Gastroesophageal sphincter (tissue), 3 donors: ENCODE data around the gene TMEM14B.

Experiments used
- CTCF ChIP-seq, 4 experiments: fragments of 200-600 bp in 2 of 4; fragments of 450-650 bp in 2 of 4; sonication (generic) in 1 of 4; IDR thresholded peaks; one replicate each; pipeline ENCODE4 v1.5.1; 2017 to 2019; ENCODE audit warnings: antibody characterized with exemption in 4 of 4, mild to moderate bottlenecking in 2 of 4, moderate library complexity in 2 of 4
- POLR2A ChIP-seq, 2 donors: fragments of 450-650 bp; IDR thresholded peaks; one replicate each; pipeline ENCODE4 v1.6.1; 2017; ENCODE audit warnings: antibody characterized with exemption in 2 of 2, mild to moderate bottlenecking in 2 of 2, moderate library complexity in 1 of 2
- POLR2AphosphoS5 ChIP-seq: sonication (generic); formaldehyde crosslinking; IDR thresholded peaks from one replicate; pipeline ENCODE4 v1.6.1; 2017; ENCODE audit warnings: antibody characterized with exemption

GRCh38 chr6:10736731-10737130 is 10.9 kb upstream of the TMEM14B start:
- TF ChIP-seq CTCF (IDR thresholded peaks at IDR 0.05) (no peak), POLR2A (IDR thresholded peaks at IDR 0.05) (no peak), POLR2AphosphoS5 (no peak)
